Measurements from ENCODE around the gene PRR13. TPM values are rescaled to one million over a fixed set of nuclear protein-coding genes. Genes with fewer than 3 reads are reported as not detected.

Gene PRR13
- total and polyA plus RNA-seq, 2 of the 13 experiments (the other 11 are each of a cell fraction or from before 2014, with no cell fraction given), result 65.0 to 102 TPM

- no peak for TF ChIP-seq FOXP1 (IDR thresholded peaks at IDR 0.05)
- no peak for TF ChIP-seq FOXP1 (CRISPR knock-in tag; IDR thresholded peaks at IDR 0.05)
- TF ChIP-seq MXD4 (CRISPR knock-in tag; IDR thresholded peaks at IDR 0.05), result no peak
- no peak for TF ChIP-seq CENPBD1 (CRISPR knock-in tag; IDR thresholded peaks at IDR 0.05; ENCODE audit: borderline replicate concordance, low read depth)
- no peak for TF ChIP-seq TAF15 (IDR thresholded peaks at IDR 0.05; ENCODE audit: low read depth, low read length, poor library complexity, severe bottlenecking)
- TF ChIP-seq ZNF773 (CRISPR knock-in tag; IDR thresholded peaks at IDR 0.05; ENCODE audit: borderline replicate concordance), result no peak
- no peak for TF ChIP-seq AGO2 (optimal IDR thresholded peaks at IDR 0.05; ENCODE audit: low read depth, low read length)
- TF ChIP-seq TOE1 (CRISPR knock-in tag; IDR thresholded peaks at IDR 0.05), result no peak
- TF ChIP-seq ZNF576 (CRISPR knock-in tag; IDR thresholded peaks at IDR 0.05), result no peak
These were observed 47.8 kb downstream of the PRR13 start (continued) for GRCh38 chr12:53489242-53489864.

DNA sequence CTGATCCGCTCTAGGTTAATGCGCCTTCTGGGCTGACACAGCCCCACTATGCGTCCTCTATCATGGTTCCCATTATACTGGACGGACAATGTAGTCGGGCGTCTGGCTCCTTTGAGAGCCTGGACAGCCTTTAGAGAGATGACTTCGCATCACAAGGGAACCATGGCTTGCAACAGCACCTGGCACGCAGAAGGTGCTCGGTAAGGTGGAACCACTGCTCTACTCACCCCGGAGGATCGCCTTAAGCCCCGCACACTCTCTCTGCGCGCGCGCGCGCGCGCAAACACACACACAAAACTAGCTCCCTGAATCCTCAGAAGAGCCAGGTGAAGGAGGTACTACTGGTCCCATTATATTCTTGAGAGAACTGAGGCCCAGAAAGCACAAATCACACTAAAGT is 50.7 kb downstream of the PRR13 start:
- Histone ChIP-seq H3K79me2 (ENCODE audit: insufficient read depth, low read length) (no peaks in the 10 kb centered on the region), H3K9ac (ENCODE audit: insufficient read depth, low read depth, low read length) (0 out of 2 replicates have a peak overlapping the region, but pooled peaks have one; percentile 56)
- no peak for ATAC-seq

More for the DNA sequence above, 50.7 kb downstream of the PRR13 start:
- 96% methylated on average over 20 of the region's 20 CpGs for WGBS (ENCODE audit: low lambda C conversion rate)
- Histone ChIP-seq H3K36me3 (replicated peaks in 1 of 2; ENCODE audit: control insufficient read depth in 1 of 2, insufficient read depth in 2 of 2, low read length in 2 of 2) (no peaks in the 10 kb centered on the region), H3K4me2 (ENCODE audit: low read depth, low read length) (peak overlapping the region; percentile 100), H3K4me3 (replicated peaks in 1 of 3; ENCODE audit: insufficient read depth in 1 of 3, low read depth in 2 of 3, low read length in 3 of 3) (peak overlapping the region in 2 of 3 experiments; percentile 75 to 80; a peak in 2 of 6 replicates), H2AFZ (ENCODE audit: low read length) (no peak overlapping the region), H3K27me3 (ENCODE audit: control insufficient read depth in 1 of 2, insufficient read depth in 2 of 2, low read length in 2 of 2) (no peaks in the 10 kb centered on the region; a peak in 1 of 5 replicates), H3K9me3 (ENCODE audit: low read length) (no peaks in the 10 kb centered on the region), H3K4me1 (ENCODE audit: insufficient read depth, low read length) (peaks cover 43% of the 10 kb centered on the region), H4K20me1 (ENCODE audit: insufficient read depth, low read length) (no peaks in the 10 kb centered on the region), H3K27ac (ENCODE audit: extremely low read length, insufficient read depth, low read length) (no peak overlapping the region)
- POLR2A ChIA-PET, result interaction anchor here (0.7 to 4.1 kb wide), 5 partner anchors 9 to 312 kb away, joined by 3 to 35 read pairs (median 5); partner anchors contain the start of genes CSAD, TARBP2 and ZNF740
- no peak for DNase-seq (ENCODE audit: low spot score)
- BruUV-seq (replicated peaks), result TSS peak; percentile 63
- intact Hi-C loops (cut with micrococcal nuclease; ENCODE audit: unreplicated experiment) (no loop called here), in situ Hi-C loops (cut with HindIII; ENCODE audit: extremely low pct_ligation_motif_present, low pct_unique_long_range_greater_than_20kb) (no loop called here)
- CTCF ChIA-PET (ENCODE audit: low intra/inter-chr PET ratio, low total read pairs), result no interaction called here
- FAIRE-seq, result no peak
- 0 out of 2 replicates have a peak, but pooled peaks have one; percentile 0 for TF ChIP-seq ZFP1 (CRISPR knock-in tag; IDR thresholded peaks at IDR 0.05)
- no peak for TF ChIP-seq ZBTB42 (CRISPR knock-in tag; IDR thresholded peaks at IDR 0.05)
- TF ChIP-seq ZMAT3 (CRISPR knock-in tag; conservative IDR thresholded peaks at IDR 0.05), result 0 out of 2 replicates have a peak, but pooled peaks have one; percentile 5
- TF ChIP-seq, protein P1, sequence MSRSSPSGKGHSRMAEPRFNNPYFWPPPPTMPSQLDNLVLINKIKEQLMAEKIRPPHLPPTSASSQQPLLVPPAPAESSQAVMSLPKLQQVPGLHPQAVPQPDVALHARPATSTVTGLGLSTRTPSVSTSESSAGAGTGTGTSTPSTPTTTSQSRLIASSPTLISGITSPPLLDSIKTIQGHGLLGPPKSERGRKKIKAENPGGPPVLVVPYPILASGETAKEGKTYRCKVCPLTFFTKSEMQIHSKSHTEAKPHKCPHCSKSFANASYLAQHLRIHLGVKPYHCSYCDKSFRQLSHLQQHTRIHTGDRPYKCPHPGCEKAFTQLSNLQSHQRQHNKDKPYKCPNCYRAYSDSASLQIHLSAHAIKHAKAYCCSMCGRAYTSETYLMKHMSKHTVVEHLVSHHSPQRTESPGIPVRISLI (CRISPR knock-in tag; IDR thresholded peaks at IDR 0.05; ENCODE audit: borderline replicate concordance), result no peak
- TF ChIP-seq ZNF20 (CRISPR knock-in tag; IDR thresholded peaks at IDR 0.05), result no peak

All from HepG2 (cell line).